Stimulated activated naive B cell treated with anti-CD40 and anti-IgM and Interleukin-4, amounts not matched to agents 10 μg/mL and 1 μg/mL and 100 μg/mL, for 72 hours (primary cell): ENCODE data around the gene KRTAP10-5.

Experiments
- ATAC-seq, 2 donors: fragments of 150-1000 bp; cut with Tn5 transposase; replicated peaks; 2 replicates each; pipeline ENCODE4 v1.10.0; 2021; ENCODE audit warnings: moderate library complexity in 1 of 2
- DNase-seq: peaks from one replicate; pipeline ENCODE4 v3.0.0; 2021
- H3K27ac Mint-ChIP-seq: one replicate; pipeline ENCODE4 v1.8.0; 2022; ENCODE audit warnings: mild to moderate bottlenecking, mixed read lengths
- H3K27me3 Mint-ChIP-seq, 2 donors: one replicate each; pipeline ENCODE4 v1.8.0; 2022; ENCODE audit warnings: mixed read lengths in 2 of 2
- H3K36me3 Mint-ChIP-seq, 2 donors: one replicate each; pipeline ENCODE4 v1.8.0; 2022; ENCODE audit warnings: mixed read lengths in 2 of 2, mild to moderate bottlenecking in 1 of 2
- H3K4me1 Mint-ChIP-seq, 2 donors: one replicate each; pipeline ENCODE4 v1.8.0; 2022; ENCODE audit warnings: mixed read lengths in 2 of 2, mild to moderate bottlenecking in 1 of 2
- H3K4me3 Mint-ChIP-seq, 2 donors: one replicate each; pipeline ENCODE4 v1.8.0; 2022; ENCODE audit warnings: mild to moderate bottlenecking in 2 of 2, mixed read lengths in 2 of 2, moderate library complexity in 1 of 2
- H3K9me3 Mint-ChIP-seq, 2 donors: one replicate each; pipeline ENCODE4 v1.8.0; 2022; ENCODE audit warnings: mixed read lengths in 2 of 2, mild to moderate bottlenecking in 1 of 2

The KRTAP10-5 gene

GRCh38 chr21:44548922-44549321 lies 31.5 kb downstream of the KRTAP10-5 start:
- Mint-ChIP-seq H3K4me1 (peaks cover 6 to 9% of the 10 kb centered on the region in 2 donors), H3K27me3 (peaks cover 57 to 59% of the 10 kb centered on the region in 2 donors), H3K4me3 (no peak overlapping the region), H3K27ac (no peak overlapping the region), H3K9me3 (peaks cover 14 to 22% of the 10 kb centered on the region in 2 donors), H3K36me3 (peaks cover 12 to 14% of the 10 kb centered on the region in 2 donors)
- ATAC-seq (no peak), DNase-seq (no peak)

- DNase-seq (no peak), ATAC-seq (no peak)
- Mint-ChIP-seq H3K27ac (no peak overlapping the region), H3K9me3 (peaks cover 13 to 22% of the 10 kb centered on the region in 2 donors), H3K36me3 (peaks cover 12 to 14% of the 10 kb centered on the region in 2 donors), H3K27me3 (peaks cover 55 to 56% of the 10 kb centered on the region in 2 donors), H3K4me3 (no peak overlapping the region), H3K4me1 (peaks cover 6 to 9% of the 10 kb centered on the region in 2 donors)
These were observed 32.0 kb downstream of the KRTAP10-5 start for GRCh38 chr21:44548381-44548780.

- peaks cover 6 to 9% of the 10 kb centered on the region in 2 donors for H3K4me1 Mint-ChIP-seq
- peaks cover 51% of the 10 kb centered on the region in 2 donors for H3K27me3 Mint-ChIP-seq
- no peak overlapping the region for H3K27ac Mint-ChIP-seq
- peaks cover 13 to 22% of the 10 kb centered on the region in 2 donors for H3K9me3 Mint-ChIP-seq
- H3K4me3 Mint-ChIP-seq = peak overlapping the region in 1 of 2 donors; percentile 23
- ATAC-seq (no peak), DNase-seq (no peak)
- peaks cover 12 to 14% of the 10 kb centered on the region in 2 donors for H3K36me3 Mint-ChIP-seq
These were observed 32.6 kb downstream of the KRTAP10-5 start for GRCh38 chr21:44547656-44548331.

- H3K4me3 Mint-ChIP-seq = no peak overlapping the region
- no peak overlapping the region for H3K27ac Mint-ChIP-seq
- no peak for ATAC-seq
- H3K36me3 Mint-ChIP-seq = peaks cover 12 to 14% of the 10 kb centered on the region in 2 donors
- H3K27me3 Mint-ChIP-seq = peaks cover 30 to 31% of the 10 kb centered on the region in 2 donors
- peaks cover 13 to 22% of the 10 kb centered on the region in 2 donors for H3K9me3 Mint-ChIP-seq
- no peak for DNase-seq
- peaks cover 5 to 6% of the 10 kb centered on the region in 2 donors for H3K4me1 Mint-ChIP-seq
These were observed 35.8 kb downstream of the KRTAP10-5 start for GRCh38 chr21:44544566-44544965.

- Mint-ChIP-seq H3K4me1 (peaks cover 2 to 4% of the 10 kb centered on the region in 2 donors), H3K36me3 (peaks cover 12 to 13% of the 10 kb centered on the region in 2 donors), H3K4me3 (no peak overlapping the region), H3K9me3 (peaks cover 11 to 21% of the 10 kb centered on the region in 2 donors), H3K27me3 (peaks cover 29 to 30% of the 10 kb centered on the region in 2 donors), H3K27ac (no peak overlapping the region)
- ATAC-seq (no peak), DNase-seq (no peak)
These were observed 37.7 kb downstream of the KRTAP10-5 start for GRCh38 chr21:44542716-44543115.

- ATAC-seq = no peak
These were observed 39.6 kb downstream of the KRTAP10-5 start for GRCh38 chr21:44540741-44541288.

GRCh38 chr21:44539991-44540666 lies 40.3 kb downstream of the KRTAP10-5 start, which contains the start of gene KRTAP10-1:
Gene KRTAP10-1, minus strand, starts transcription at chr21:44540195. Its CDS starts 45 bp downstream, at chr21:44540150.
- Mint-ChIP-seq H3K36me3 (no peaks in the 10 kb centered on the region), H3K4me3 (no peak within 1 kb of the TSS), H3K4me1 (no peaks in the 10 kb centered on the region), H3K27ac (no peak within 1 kb of the TSS), H3K27me3 (peaks cover 26 to 30% of the 10 kb centered on the region in 2 donors), H3K9me3 (peaks cover 0 to 1% of the 10 kb centered on the region in 2 donors)
- ATAC-seq (no peak), DNase-seq (no peak)

More at GRCh38 chr21:44540741-44541288, 39.6 kb downstream of the KRTAP10-5 start:
- Mint-ChIP-seq H3K36me3 (no peaks in the 10 kb centered on the region), H3K9me3 (peaks cover 1 to 5% of the 10 kb centered on the region in 2 donors), H3K27me3 (peaks cover 26 to 30% of the 10 kb centered on the region in 2 donors), H3K27ac (no peak overlapping the region), H3K4me3 (no peak overlapping the region), H3K4me1 (no peaks in the 10 kb centered on the region)
- DNase-seq = no peak

GRCh38 chr21:44539046-44539445 lies 41.4 kb downstream of the KRTAP10-5 start:
- H3K4me3 Mint-ChIP-seq = no peak overlapping the region
- H3K9me3 Mint-ChIP-seq = peaks cover 0 to 5% of the 10 kb centered on the region in 2 donors
- H3K27ac Mint-ChIP-seq = no peak overlapping the region
- peaks cover 26 to 30% of the 10 kb centered on the region in 2 donors for H3K27me3 Mint-ChIP-seq
- no peaks in the 10 kb centered on the region for H3K36me3 Mint-ChIP-seq
- ATAC-seq (no peak), DNase-seq (no peak)
- no peaks in the 10 kb centered on the region for H3K4me1 Mint-ChIP-seq

GRCh38 chr21:44537930-44538911 lies 42.2 kb downstream of the KRTAP10-5 start:
- ATAC-seq (no peak), DNase-seq (no peak)
- peaks cover 0 to 5% of the 10 kb centered on the region in 2 donors for H3K9me3 Mint-ChIP-seq
- no peak overlapping the region for H3K4me3 Mint-ChIP-seq
- H3K27ac Mint-ChIP-seq = no peak overlapping the region
- H3K27me3 Mint-ChIP-seq = peaks cover 26 to 30% of the 10 kb centered on the region in 2 donors
- H3K36me3 Mint-ChIP-seq = no peaks in the 10 kb centered on the region
- no peaks in the 10 kb centered on the region for H3K4me1 Mint-ChIP-seq

- Mint-ChIP-seq H3K27ac (no peak overlapping the region), H3K4me3 (no peak overlapping the region), H3K27me3 (peaks cover 26 to 39% of the 10 kb centered on the region in 2 donors), H3K9me3 (peaks cover 0 to 5% of the 10 kb centered on the region in 2 donors), H3K4me1 (no peaks in the 10 kb centered on the region), H3K36me3 (no peaks in the 10 kb centered on the region)
- DNase-seq (no peak), ATAC-seq (no peak)
These were observed 44.4 kb downstream of the KRTAP10-5 start for GRCh38 chr21:44535963-44536362.

GRCh38 chr21:44534688-44535087 lies 45.7 kb downstream of the KRTAP10-5 start:
- Mint-ChIP-seq H3K4me1 (no peaks in the 10 kb centered on the region), H3K27ac (no peak overlapping the region), H3K36me3 (no peaks in the 10 kb centered on the region), H3K27me3 (peaks cover 26 to 39% of the 10 kb centered on the region in 2 donors), H3K9me3 (peaks cover 0 to 5% of the 10 kb centered on the region in 2 donors), H3K4me3 (no peak overlapping the region)
- DNase-seq (no peak), ATAC-seq (no peak)

GRCh38 chr21:44533891-44534627 lies 46.3 kb downstream of the KRTAP10-5 start:
- ATAC-seq (no peak), DNase-seq (no peak)
- Mint-ChIP-seq H3K4me3 (no peak overlapping the region), H3K27ac (no peak overlapping the region), H3K4me1 (no peaks in the 10 kb centered on the region), H3K36me3 (no peaks in the 10 kb centered on the region), H3K9me3 (peaks cover 0 to 5% of the 10 kb centered on the region in 2 donors), H3K27me3 (peaks cover 20 to 33% of the 10 kb centered on the region in 2 donors)
